Endothelial cell of umbilical vein (primary cell): Measurements from ENCODE around the gene SLC29A3. TPM values are rescaled to one million over a fixed set of nuclear protein-coding genes. Genes with fewer than 3 reads are reported as not detected.

ENCODE experiments used
- BruUV-seq: library from RNA; stranded (reverse); fragments of 400-500 nt; replicated peaks from 2 replicates; lab custom pipeline; 2021; lab: Mats Ljungman, UMichigan
- CTCF ChIA-PET: fragments of 300-600, 350-600 bp; sonication (Branson Sonifier 250); formaldehyde crosslinking; loops from one replicate; lab custom pipeline; 2021; ENCODE audit warnings: antibody characterized with exemption, inconsistent platforms; lab: Charles Lee
- POLR2A ChIA-PET: fragments of 300-600, 350-600 bp; sonication (Branson Sonifier 250); formaldehyde crosslinking; loops from one replicate; lab custom pipeline; 2021; ENCODE audit warnings: antibody characterized with exemption, inconsistent platforms; lab: Charles Lee
- DNase-seq: peaks from one replicate; pipeline ENCODE4 v3.0.0-alpha.2; 2011; ENCODE audit warnings: low read depth, low spot score
- FAIRE-seq: peaks from 2 replicates; lab custom pipeline; 2011; peaks lifted over from hg19 to GRCh38; lab: Jason Lieb, UNC
- H2AFZ ChIP-seq: 2 replicates; pipeline ENCODE4 v1.6.0; 2012; ENCODE audit warnings: low read depth, low read length, control low read depth, inconsistent platforms
- H3K27ac ChIP-seq: 2 replicates; pipeline ENCODE4 v1.5.1; 2011; ENCODE audit warnings: low read depth, mild to moderate bottlenecking, control low read depth, low read length, moderate library complexity; ENCODE audit not compliant: insufficient read depth
- H3K27me3 ChIP-seq, 2 experiments: 2 replicates each; pipeline versions ENCODE4 v1.6.0 to v1.6.1; 2011; ENCODE audit warnings: low read length in 2 of 2, mixed read lengths in 1 of 2; ENCODE audit not compliant: control insufficient read depth in 2 of 2, insufficient read depth in 2 of 2
- H3K36me3 ChIP-seq, 2 experiments: 2 replicates in 1 of 2; 3 replicates in 1 of 2; pipeline ENCODE4 v1.5.1; 2011; ENCODE audit warnings: low read length in 2 of 2, mild to moderate bottlenecking in 1 of 2, moderate library complexity in 1 of 2; ENCODE audit not compliant: control insufficient read depth in 2 of 2, insufficient read depth in 2 of 2; ENCODE audit errors: extremely low read depth in 1 of 2
- H3K4me1 ChIP-seq: 3 replicates; pipeline ENCODE4 v1.5.1; 2011; ENCODE audit warnings: mild to moderate bottlenecking, low read length; ENCODE audit not compliant: control insufficient read depth, insufficient read depth; ENCODE audit errors: extremely low read depth
- H3K4me2 ChIP-seq: 2 replicates; pipeline ENCODE4 v1.6.1; 2011; ENCODE audit warnings: low read length, control low read depth, mixed read lengths; ENCODE audit not compliant: insufficient read depth
- H3K4me3 ChIP-seq, 3 experiments: fragments of 200-600 bp in 1 of 3; sonication (generic), shearing (Covaris generic) in 1 of 3; replicated peaks in 1 of 3; 2 replicates each; pipeline ENCODE4 v1.5.1; 2011 to 2016; ENCODE audit warnings: control low read depth in 3 of 3, low read length in 3 of 3, mild to moderate bottlenecking in 2 of 3, inconsistent platforms in 1 of 3, low read depth in 1 of 3, moderate library complexity in 1 of 3; ENCODE audit not compliant: insufficient read depth in 1 of 3
- H3K79me2 ChIP-seq: 2 replicates; pipeline ENCODE4 v1.6.0; 2012; ENCODE audit warnings: low read length, inconsistent platforms; ENCODE audit not compliant: control insufficient read depth, insufficient read depth
- H3K9ac ChIP-seq: replicated peaks from 2 replicates; pipeline ENCODE3; 2011; ENCODE audit warnings: low read length, control low read depth; ENCODE audit not compliant: insufficient read depth; ENCODE audit errors: extremely low read depth
- H3K9me1 ChIP-seq: replicated peaks from 3 replicates; pipeline ENCODE4 v1.6.0; 2011; ENCODE audit warnings: mild to moderate bottlenecking, low read length; ENCODE audit not compliant: control insufficient read depth, insufficient read depth; ENCODE audit errors: extremely low read depth
- H3K9me3 ChIP-seq: replicated peaks from 2 replicates; pipeline ENCODE4 v1.5.1; 2012; ENCODE audit warnings: low read length, inconsistent platforms; ENCODE audit not compliant: control insufficient read depth, insufficient read depth
- H4K20me1 ChIP-seq: replicated peaks from 2 replicates; pipeline ENCODE3; 2011; ENCODE audit warnings: mild to moderate bottlenecking, low read length; ENCODE audit not compliant: control insufficient read depth, insufficient read depth; ENCODE audit errors: extremely low read depth
- FOS ChIP-seq: IDR thresholded peaks from 2 replicates; pipeline ENCODE4 v1.6.1; 2011; ENCODE audit warnings: mild to moderate bottlenecking, low read length, moderate library complexity, borderline replicate concordance; ENCODE audit not compliant: insufficient read depth
- JUN ChIP-seq: IDR thresholded peaks from 2 replicates; pipeline ENCODE4 v1.6.1; 2011; ENCODE audit warnings: borderline replicate concordance, low read depth; ENCODE audit not compliant: insufficient read length, insufficient read depth
- MYC ChIP-seq: IDR thresholded peaks from one replicate; pipeline ENCODE4 v1.6.1; 2011; ENCODE audit warnings: mild to moderate bottlenecking, low read depth, low read length
- POLR2A ChIP-seq: IDR thresholded peaks from 2 replicates; pipeline ENCODE4 v1.6.1; 2012; ENCODE audit warnings: low read depth, mild to moderate bottlenecking, control low read depth, low read length
- dilution Hi-C: fragments of 300-500 bp; cut with MboI; formaldehyde crosslinking; loops from one replicate; pipeline ENCODE4 v1.15.0; 2019; ENCODE audit warnings: low sequenced_read_pairs; ENCODE audit not compliant: extremely low pct_ligation_motif_present
- intact Hi-C: fragments of 100-400 bp; cut with micrococcal nuclease; formaldehyde crosslinking; loops from one replicate; pipeline ENCODE4 v1.10.0; 2022
- polyA plus RNA-seq, 4 experiments: library from polyadenylated mRNA; depleted of rRNA in 3 of 4; stranded (reverse) in 3 of 4; unstranded in 1 of 4; fragments of >200 nt; gene quantifications; 2 replicates each; pipeline versions ENCODE4 v1.2.1 to v1.2.3, GENCODE V29; 2011 to 2012; ENCODE audit warnings: missing spikeins in 1 of 4
- total RNA-seq: library from RNA; stranded (reverse); gene quantifications from 2 replicates; pipeline ENCODE4 v1.2.3, GENCODE V29; 2021

The SLC29A3 gene
- total and polyA plus RNA-seq, 2 donors (not counting 3 experiments of a cell fraction or from before 2014, with no cell fraction given): 5.0 to 9.1 TPM

GRCh38 chr10:71317739-71318138, 1.3 kb upstream of the SLC29A3 start:
- intact Hi-C loops (loop anchor here (2.0 to 10.0 kb wide), 2 partner anchors 283 to 577 kb away; no protein-coding TSS in a partner anchor), dilution Hi-C loops (no loop called here)
- Histone ChIP-seq H3K9me3 (no peaks in the 10 kb centered on the region), H3K27me3 (peaks cover 0 to 4% of the 10 kb centered on the region in 2 experiments), H3K79me2 (no peaks in the 10 kb centered on the region), H2AFZ (no peak overlapping the region), H3K4me3 (no peak overlapping the region), H3K4me1 (peaks cover 3% of the 10 kb centered on the region), H3K4me2 (no peak overlapping the region), H3K9ac (no peak overlapping the region), H4K20me1 (no peaks in the 10 kb centered on the region), H3K27ac (no peak overlapping the region), H3K36me3 (no peaks in the 10 kb centered on the region), H3K9me1 (no peaks in the 10 kb centered on the region)
- DNase-seq (no peak), FAIRE-seq (no peak)
- no TSS peak for BruUV-seq
- ChIA-PET CTCF (interaction anchor here (1.3 to 8.0 kb wide), 5 partner anchors 62 to 494 kb away, joined by 6 to 90 read pairs (median 56); no protein-coding TSS in a partner anchor), POLR2A (interaction anchor here (0.6 kb wide), 1 partner anchor 17 kb away, joined by 4 read pairs; no protein-coding TSS in a partner anchor)
- TF ChIP-seq FOS: no peak

- POLR2A ChIA-PET: interaction anchor here (1.1 kb wide), 1 partner anchor 44 kb away, joined by 4 read pairs; no protein-coding TSS in a partner anchor
Measured at GRCh38 chr10:71319800-71320392, 837 bp downstream of the SLC29A3 start.

More at GRCh38 chr10:71319800-71320392, 837 bp downstream of the SLC29A3 start:
- Histone ChIP-seq H3K9me3 (no peaks in the 10 kb centered on the region), H3K27ac (no peak overlapping the region), H2AFZ (peak overlapping the region; percentile 97), H3K4me1 (peaks cover 3% of the 10 kb centered on the region), H3K4me3 (peak overlapping the region in 2 of 3 experiments; percentile 63 to 65), H3K27me3 (peaks cover 0 to under 1% of the 10 kb centered on the region in 2 experiments), H4K20me1 (no peaks in the 10 kb centered on the region), H3K79me2 (no peaks in the 10 kb centered on the region), H3K36me3 (no peaks in the 10 kb centered on the region), H3K9me1 (no peaks in the 10 kb centered on the region), H3K4me2 (peak overlapping the region; percentile 88), H3K9ac (peak overlapping the region; percentile 90)
- BruUV-seq: no TSS peak
- FAIRE-seq: no peak
- intact Hi-C loops: loop anchor here (1.0 to 10.0 kb wide), 6 partner anchors 57 to 575 kb away; no protein-coding TSS in a partner anchor
- CTCF ChIA-PET: interaction anchor here (0.5 to 8.0 kb wide), 27 partner anchors 9 to 492 kb away, joined by 3 to 90 read pairs (median 6); no protein-coding TSS in a partner anchor
- dilution Hi-C loops: no loop called here
- DNase-seq: no peak
- TF ChIP-seq JUN (no peak), MYC (no peak), POLR2A (no peak)
